ENCODE results near the gene PIAS2. TPM values are rescaled to one million over a fixed set of nuclear protein-coding genes. Genes with fewer than 3 reads are reported as not detected.
"Not testable (repeated sequence)": the region's sequence is repeated elsewhere in the genome, so short reads cannot be mapped to it uniquely, and the experiment has no call there.

The PIAS2 gene
- total RNA-seq, 2 experiments from 2014 or later: 20.3 to 21.3 TPM

GRCh38 chr18:46810481-46811000 is 106.8 kb downstream of the PIAS2 start:
- H3K27ac Mint-ChIP-seq: no peak overlapping the region
- CTCF ChIA-PET: no interaction called here
- H3K9me3 Mint-ChIP-seq: no peaks in the 10 kb centered on the region

GRCh38 chr18:46809145-46809544 is 108.2 kb downstream of the PIAS2 start:
- H3K4me1 Mint-ChIP-seq: no peaks in the 10 kb centered on the region
- H3K27ac Mint-ChIP-seq: no peak overlapping the region
- no peaks in the 10 kb centered on the region for H3K27me3 Mint-ChIP-seq
- no peak overlapping the region for H3K4me3 Mint-ChIP-seq
- DNase-seq: no peak
- no peaks in the 10 kb centered on the region for H3K9me3 Mint-ChIP-seq
- ChIA-PET CTCF (no interaction called here), POLR2A (no interaction called here)
- no peaks in the 10 kb centered on the region for H3K36me3 Mint-ChIP-seq (ENCODE audit: low read depth)

More at GRCh38 chr18:46810481-46811000, 106.8 kb downstream of the PIAS2 start:
- no peaks in the 10 kb centered on the region for H3K36me3 Mint-ChIP-seq (ENCODE audit: low read depth)
- POLR2A ChIA-PET: no interaction called here
- no peak for DNase-seq
- H3K4me3 Mint-ChIP-seq: no peak overlapping the region
- H3K4me1 Mint-ChIP-seq: no peaks in the 10 kb centered on the region
- H3K27me3 Mint-ChIP-seq: no peaks in the 10 kb centered on the region

GRCh38 chr18:46795945-46796344 is 121.4 kb downstream of the PIAS2 start:
- H3K27me3 Mint-ChIP-seq, H3K4me1 Mint-ChIP-seq, H3K4me3 Mint-ChIP-seq: not testable (repeated sequence)

GRCh38 chr18:46794607-46795006 is 122.7 kb downstream of the PIAS2 start:
- no peak for DNase-seq
- Mint-ChIP-seq H3K36me3 (ENCODE audit: low read depth) (no peaks in the 10 kb centered on the region), H3K4me1 (no peaks in the 10 kb centered on the region), H3K4me3 (no peak overlapping the region), H3K27ac (no peak overlapping the region), H3K9me3 (no peaks in the 10 kb centered on the region), H3K27me3 (no peaks in the 10 kb centered on the region)
- ChIA-PET CTCF (no interaction called here), POLR2A (no interaction called here)

More at GRCh38 chr18:46795945-46796344, 121.4 kb downstream of the PIAS2 start:
- H3K9me3 Mint-ChIP-seq; CTCF ChIA-PET; POLR2A ChIA-PET; H3K36me3 Mint-ChIP-seq (ENCODE audit: low read depth); H3K27ac Mint-ChIP-seq; DNase-seq: not testable (repeated sequence)

GRCh38 chr18:46793565-46793964 is 123.7 kb downstream of the PIAS2 start:
- POLR2A ChIA-PET: no interaction called here

GRCh38 chr18:46789088-46789487 is 128.2 kb downstream of the PIAS2 start:
- ChIA-PET CTCF (no interaction called here), POLR2A (no interaction called here)
- no peak overlapping the region for H3K27ac Mint-ChIP-seq
- no peak for DNase-seq
- H3K27me3 Mint-ChIP-seq: peaks cover 2% of the 10 kb centered on the region
- H3K36me3 Mint-ChIP-seq (ENCODE audit: low read depth): no peaks in the 10 kb centered on the region
- H3K4me1 Mint-ChIP-seq: no peaks in the 10 kb centered on the region
- H3K9me3 Mint-ChIP-seq: no peaks in the 10 kb centered on the region
- H3K4me3 Mint-ChIP-seq: no peak overlapping the region

More at GRCh38 chr18:46793565-46793964, 123.7 kb downstream of the PIAS2 start:
- Mint-ChIP-seq H3K4me3 (no peak overlapping the region), H3K9me3 (no peaks in the 10 kb centered on the region), H3K36me3 (ENCODE audit: low read depth) (no peaks in the 10 kb centered on the region), H3K4me1 (no peaks in the 10 kb centered on the region), H3K27ac (no peak overlapping the region), H3K27me3 (no peaks in the 10 kb centered on the region)
- CTCF ChIA-PET: no interaction called here
- no peak for DNase-seq

- Mint-ChIP-seq H3K27me3 (peaks cover 2% of the 10 kb centered on the region), H3K4me3 (no peak overlapping the region), H3K9me3 (no peaks in the 10 kb centered on the region), H3K4me1 (no peaks in the 10 kb centered on the region), H3K36me3 (ENCODE audit: low read depth) (no peaks in the 10 kb centered on the region), H3K27ac (no peak overlapping the region)
- DNase-seq: no peak
- ChIA-PET CTCF (no interaction called here), POLR2A (no interaction called here)
Measured at GRCh38 chr18:46787674-46788073, 129.6 kb downstream of the PIAS2 start.

GRCh38 chr18:46772357-46772756 is 144.9 kb downstream of the PIAS2 start:
- H3K4me3 Mint-ChIP-seq: no peak overlapping the region
- H3K9me3 Mint-ChIP-seq: no peaks in the 10 kb centered on the region
- H3K36me3 Mint-ChIP-seq (ENCODE audit: low read depth): no peaks in the 10 kb centered on the region
- DNase-seq: no peak
- H3K4me1 Mint-ChIP-seq: no peaks in the 10 kb centered on the region
- ChIA-PET POLR2A (no interaction called here), CTCF (no interaction called here)
- H3K27me3 Mint-ChIP-seq: no peaks in the 10 kb centered on the region
- no peak overlapping the region for H3K27ac Mint-ChIP-seq

GRCh38 chr18:46771141-46771540 is 146.2 kb downstream of the PIAS2 start:
- no peaks in the 10 kb centered on the region for H3K4me1 Mint-ChIP-seq
- H3K36me3 Mint-ChIP-seq (ENCODE audit: low read depth): no peaks in the 10 kb centered on the region
- POLR2A ChIA-PET: no interaction called here
- no peaks in the 10 kb centered on the region for H3K9me3 Mint-ChIP-seq
- H3K27me3 Mint-ChIP-seq: no peaks in the 10 kb centered on the region
- CTCF ChIA-PET: no interaction called here
- no peak for DNase-seq
- H3K4me3 Mint-ChIP-seq: no peak overlapping the region
- no peak overlapping the region for H3K27ac Mint-ChIP-seq

GRCh38 chr18:46770708-46771107 is 146.6 kb downstream of the PIAS2 start:
- H3K9me3 Mint-ChIP-seq: no peaks in the 10 kb centered on the region
- H3K4me1 Mint-ChIP-seq: no peaks in the 10 kb centered on the region
- ChIA-PET POLR2A (no interaction called here), CTCF (no interaction called here)
- H3K36me3 Mint-ChIP-seq (ENCODE audit: low read depth): no peaks in the 10 kb centered on the region
- H3K27me3 Mint-ChIP-seq: no peaks in the 10 kb centered on the region
- no peak overlapping the region for H3K27ac Mint-ChIP-seq
- no peak overlapping the region for H3K4me3 Mint-ChIP-seq
- DNase-seq: no peak

- Mint-ChIP-seq H3K36me3 (ENCODE audit: low read depth) (no peaks in the 10 kb centered on the region), H3K27ac (no peak overlapping the region), H3K27me3 (peaks cover 8% of the 10 kb centered on the region), H3K9me3 (no peaks in the 10 kb centered on the region), H3K4me3 (no peak overlapping the region), H3K4me1 (no peaks in the 10 kb centered on the region)
- ChIA-PET CTCF (no interaction called here), POLR2A (no interaction called here)
- no peak for DNase-seq
Measured at GRCh38 chr18:46768166-46768921, 149.0 kb downstream of the PIAS2 start.

GRCh38 chr18:46767217-46767616 is 150.1 kb downstream of the PIAS2 start:
- ChIA-PET POLR2A (no interaction called here), CTCF (no interaction called here)
- no peak for DNase-seq
- H3K9me3 Mint-ChIP-seq: no peaks in the 10 kb centered on the region
- no peak overlapping the region for H3K4me3 Mint-ChIP-seq
- H3K4me1 Mint-ChIP-seq: no peaks in the 10 kb centered on the region
- peaks cover 13% of the 10 kb centered on the region for H3K27me3 Mint-ChIP-seq
- H3K27ac Mint-ChIP-seq: no peak overlapping the region
- H3K36me3 Mint-ChIP-seq (ENCODE audit: low read depth): no peaks in the 10 kb centered on the region

GRCh38 chr18:46764586-46764985 is 152.7 kb downstream of the PIAS2 start:
- DNase-seq: no peak
- H3K27ac Mint-ChIP-seq: no peak overlapping the region
- H3K9me3 Mint-ChIP-seq: no peaks in the 10 kb centered on the region
- POLR2A ChIA-PET: no interaction called here
- H3K4me1 Mint-ChIP-seq: no peaks in the 10 kb centered on the region
- CTCF ChIA-PET: no interaction called here
- no peak overlapping the region for H3K4me3 Mint-ChIP-seq
- H3K36me3 Mint-ChIP-seq (ENCODE audit: low read depth): no peaks in the 10 kb centered on the region
- H3K27me3 Mint-ChIP-seq: peaks cover 37% of the 10 kb centered on the region

- H3K4me3 Mint-ChIP-seq: no peak overlapping the region
- no peaks in the 10 kb centered on the region for H3K9me3 Mint-ChIP-seq
- no peak for DNase-seq
- ChIA-PET POLR2A (no interaction called here), CTCF (no interaction called here)
- H3K27ac Mint-ChIP-seq: no peak overlapping the region
- no peaks in the 10 kb centered on the region for H3K36me3 Mint-ChIP-seq (ENCODE audit: low read depth)
- H3K4me1 Mint-ChIP-seq: peaks cover 6% of the 10 kb centered on the region
- H3K27me3 Mint-ChIP-seq: peaks cover 63% of the 10 kb centered on the region
Measured at GRCh38 chr18:46761059-46761769, 156.1 kb downstream of the PIAS2 start.
